Fibroblast of the aortic adventitia (primary cell): Measurements from ENCODE around the gene PMM1. TPM values are rescaled to one million over a fixed set of nuclear protein-coding genes. Genes with fewer than 3 reads are reported as not detected.
"Not testable (repeated sequence)": the region's sequence is repeated elsewhere in the genome, so short reads cannot be mapped to it uniquely, and the experiment has no call there.

Experiments
- DNase-seq: peaks from one replicate; pipeline ENCODE4 v3.0.0-alpha.2; 2010; ENCODE audit warnings: low read depth
- H3K4me3 ChIP-seq: 2 replicates; pipeline ENCODE4 v1.5.1; 2011; ENCODE audit warnings: low read depth, mild to moderate bottlenecking, control low read depth, low read length, moderate library complexity
- CTCF ChIP-seq: IDR thresholded peaks from 2 replicates; pipeline ENCODE4 v1.5.1; 2011; ENCODE audit warnings: mild to moderate bottlenecking, low read length, control low read depth, inconsistent platforms; ENCODE audit not compliant: insufficient read depth
- total RNA-seq: library from RNA; depleted of rRNA; stranded (reverse); fragments of >200 nt; gene quantifications from 2 replicates; pipeline ENCODE4 v1.2.3, GENCODE V29; 2012; ENCODE audit warnings: low replicate concordance

Gene PMM1
- total RNA-seq, 1 donor, result 29.0 TPM

- TF ChIP-seq CTCF, result peak; percentile 85
- DNase-seq, result peak; percentile 58
- no peak overlapping the region for H3K4me3 ChIP-seq
Observed at GRCh38 chr22:41596776-41597634, 7.4 kb upstream of the PMM1 start.

- no peak overlapping the region for H3K4me3 ChIP-seq
- no peak for TF ChIP-seq CTCF
- DNase-seq, result no peak
Observed at GRCh38 chr22:41595703-41596102, 6.1 kb upstream of the PMM1 start.

- H3K4me3 ChIP-seq, DNase-seq: not testable (repeated sequence)
Observed at GRCh38 chr22:41593336-41593960, 3.8 kb upstream of the PMM1 start.

- H3K4me3 ChIP-seq, result no peak overlapping the region
- DNase-seq, result no peak
- TF ChIP-seq CTCF, result no peak
Observed at GRCh38 chr22:41587347-41587723, 2.3 kb downstream of the PMM1 start.

GRCh38 chr22:41585898-41586297, 3.7 kb downstream of the PMM1 start:
- TF ChIP-seq CTCF, result no peak
- no peak for DNase-seq
- no peak overlapping the region for H3K4me3 ChIP-seq

- no peak for DNase-seq
Observed at GRCh38 chr22:41584881-41585280, 4.8 kb downstream of the PMM1 start.

GRCh38 chr22:41582694-41583093, 6.9 kb downstream of the PMM1 start:
- no peak for TF ChIP-seq CTCF
- no peak overlapping the region for H3K4me3 ChIP-seq
- no peak for DNase-seq

More at GRCh38 chr22:41584881-41585280, 4.8 kb downstream of the PMM1 start:
- no peak for TF ChIP-seq CTCF
- no peak overlapping the region for H3K4me3 ChIP-seq
